ENCODE data around the gene SIVA1. TPM values are rescaled to one million over a fixed set of nuclear protein-coding genes. Genes with fewer than 3 reads are reported as not detected.

SIVA1 gene
- total and polyA plus RNA-seq, 3 experiments from 2014 or later = 150 to 227 (median 175) TPM

- Histone ChIP-seq H3K4me3 (ENCODE audit: low read length) (no peak overlapping the region), H3K9me3 (ENCODE audit: low read length) (no peaks in the 10 kb centered on the region), H3K4me1 (ENCODE audit: insufficient read depth, low read length) (no peaks in the 10 kb centered on the region), H3K27ac (ENCODE audit: low read depth, low read length) (no peak overlapping the region), H3K36me3 (ENCODE audit: insufficient read depth, low read length) (no peaks in the 10 kb centered on the region), H3K27me3 (ENCODE audit: insufficient read depth, low read length, poor library complexity, severe bottlenecking) (no peaks in the 10 kb centered on the region)
- no peaks in the 10 kb centered on the region for H3K9me3 Mint-ChIP-seq
- CTCF ChIA-PET = interaction anchor here (1.0 to 1.2 kb wide), 3 partner anchors 9 to 26 kb away, joined by 3 read pairs; partner anchors contain the start of gene ADSS1
- no peak overlapping the region for H3K4me3 Mint-ChIP-seq
- H3K27ac Mint-ChIP-seq = no peak overlapping the region
- H3K27me3 Mint-ChIP-seq = no peaks in the 10 kb centered on the region
- peaks cover 3 to 16% (median 9%) of the 10 kb centered on the region in 3 donors for H3K4me1 Mint-ChIP-seq
- no peak for DNase-seq
- peaks cover 0 to 3% (median 0%) of the 10 kb centered on the region in 3 donors for H3K36me3 Mint-ChIP-seq
- POLR2A ChIA-PET = interaction anchor here (0.6 to 1.1 kb wide), 2 partner anchors 10 to 868 kb away, joined by 3 read pairs; partner anchors contain the start of gene SIVA1
These were observed 10.1 kb upstream of the SIVA1 start for GRCh38 chr14:104742586-104743455.

- Histone ChIP-seq H3K4me1 (ENCODE audit: insufficient read depth, low read length) (no peaks in the 10 kb centered on the region), H3K9me3 (ENCODE audit: low read length) (no peaks in the 10 kb centered on the region), H3K27me3 (ENCODE audit: insufficient read depth, low read length, poor library complexity, severe bottlenecking) (no peaks in the 10 kb centered on the region), H3K4me3 (ENCODE audit: low read length) (no peak overlapping the region), H3K27ac (ENCODE audit: low read depth, low read length) (no peak overlapping the region), H3K36me3 (ENCODE audit: insufficient read depth, low read length) (no peaks in the 10 kb centered on the region)
- POLR2A ChIA-PET = no interaction called here
- peaks cover 3 to 16% (median 9%) of the 10 kb centered on the region in 3 donors for H3K4me1 Mint-ChIP-seq
- CTCF ChIA-PET = interaction anchor here (1.2 kb wide), 1 partner anchor 25 kb away, joined by 3 read pairs; no protein-coding TSS in a partner anchor
- no peaks in the 10 kb centered on the region for H3K9me3 Mint-ChIP-seq
- H3K4me3 Mint-ChIP-seq = no peak overlapping the region
- no peaks in the 10 kb centered on the region for H3K27me3 Mint-ChIP-seq
- no peak overlapping the region for H3K27ac Mint-ChIP-seq
- peaks cover 0 to 3% (median 0%) of the 10 kb centered on the region in 3 donors for H3K36me3 Mint-ChIP-seq
- no peak for DNase-seq
These were observed 9.2 kb upstream of the SIVA1 start for GRCh38 chr14:104743461-104744380.

GRCh38 chr14:104744484-104744883, 8.5 kb upstream of the SIVA1 start:
- no peaks in the 10 kb centered on the region for H3K9me3 Mint-ChIP-seq
- no peaks in the 10 kb centered on the region for H3K27me3 Mint-ChIP-seq
- H3K36me3 ChIP-seq (ENCODE audit: insufficient read depth, low read length) = no peaks in the 10 kb centered on the region
- peaks cover 0 to 3% (median 0%) of the 10 kb centered on the region in 3 donors for H3K36me3 Mint-ChIP-seq
- H3K27ac ChIP-seq (ENCODE audit: low read depth, low read length) = no peak overlapping the region
- no peaks in the 10 kb centered on the region for H3K4me1 ChIP-seq (ENCODE audit: insufficient read depth, low read length)
- DNase-seq = no peak
- ChIA-PET POLR2A (no interaction called here), CTCF (no interaction called here)
- no peak overlapping the region for H3K4me3 ChIP-seq (ENCODE audit: low read length)
- H3K27me3 ChIP-seq (ENCODE audit: insufficient read depth, low read length, poor library complexity, severe bottlenecking) = no peaks in the 10 kb centered on the region
- no peaks in the 10 kb centered on the region for H3K9me3 ChIP-seq (ENCODE audit: low read length)
- H3K4me3 Mint-ChIP-seq = no peak overlapping the region
- H3K4me1 Mint-ChIP-seq = peaks cover 3 to 16% (median 9%) of the 10 kb centered on the region in 3 donors
- H3K27ac Mint-ChIP-seq = peak overlapping the region in 2 of 8 donors; percentile 14 to 84

- H3K4me3 Mint-ChIP-seq = no peak overlapping the region
- Histone ChIP-seq H3K27ac (ENCODE audit: low read depth, low read length) (no peak overlapping the region), H3K4me1 (ENCODE audit: insufficient read depth, low read length) (no peaks in the 10 kb centered on the region), H3K4me3 (ENCODE audit: low read length) (no peak overlapping the region), H3K36me3 (ENCODE audit: insufficient read depth, low read length) (no peaks in the 10 kb centered on the region), H3K27me3 (ENCODE audit: insufficient read depth, low read length, poor library complexity, severe bottlenecking) (no peaks in the 10 kb centered on the region), H3K9me3 (ENCODE audit: low read length) (no peaks in the 10 kb centered on the region)
- no peaks in the 10 kb centered on the region for H3K36me3 Mint-ChIP-seq
- no peak for DNase-seq
- no peaks in the 10 kb centered on the region for H3K27me3 Mint-ChIP-seq
- CTCF ChIA-PET = interaction anchor here (1.4 kb wide), 1 partner anchor 22 kb away, joined by 3 read pairs; no protein-coding TSS in a partner anchor
- no peaks in the 10 kb centered on the region for H3K9me3 Mint-ChIP-seq
- peaks cover 3 to 16% (median 9%) of the 10 kb centered on the region in 3 donors for H3K4me1 Mint-ChIP-seq
- H3K27ac Mint-ChIP-seq = no peak overlapping the region
- POLR2A ChIA-PET = interaction anchor here (0.8 kb wide), 1 partner anchor 9 kb away, joined by 3 read pairs; no protein-coding TSS in a partner anchor
These were observed 7.5 kb upstream of the SIVA1 start for GRCh38 chr14:104745431-104745830.

- POLR2A ChIA-PET = no interaction called here
These were observed 6.8 kb upstream of the SIVA1 start for GRCh38 chr14:104746071-104746545.

GRCh38 chr14:104746934-104747481, 5.9 kb upstream of the SIVA1 start:
- H3K4me3 Mint-ChIP-seq = no peak overlapping the region
- Histone ChIP-seq H3K27me3 (ENCODE audit: insufficient read depth, low read length, poor library complexity, severe bottlenecking) (no peaks in the 10 kb centered on the region), H3K4me3 (ENCODE audit: low read length) (no peak overlapping the region), H3K4me1 (ENCODE audit: insufficient read depth, low read length) (peaks cover 2% of the 10 kb centered on the region), H3K27ac (ENCODE audit: low read depth, low read length) (no peak overlapping the region), H3K9me3 (ENCODE audit: low read length) (no peaks in the 10 kb centered on the region), H3K36me3 (ENCODE audit: insufficient read depth, low read length) (no peaks in the 10 kb centered on the region)
- no peaks in the 10 kb centered on the region for H3K9me3 Mint-ChIP-seq
- peaks cover 3 to 19% (median 9%) of the 10 kb centered on the region in 3 donors for H3K4me1 Mint-ChIP-seq
- no peaks in the 10 kb centered on the region for H3K27me3 Mint-ChIP-seq
- no peaks in the 10 kb centered on the region for H3K36me3 Mint-ChIP-seq
- POLR2A ChIA-PET = no interaction called here
- CTCF ChIA-PET = no interaction called here
- H3K27ac Mint-ChIP-seq = no peak overlapping the region
- DNase-seq = no peak

More at GRCh38 chr14:104746071-104746545, 6.8 kb upstream of the SIVA1 start:
- Histone ChIP-seq H3K4me1 (ENCODE audit: insufficient read depth, low read length) (no peaks in the 10 kb centered on the region), H3K27me3 (ENCODE audit: insufficient read depth, low read length, poor library complexity, severe bottlenecking) (no peaks in the 10 kb centered on the region), H3K9me3 (ENCODE audit: low read length) (no peaks in the 10 kb centered on the region), H3K4me3 (ENCODE audit: low read length) (no peak overlapping the region), H3K36me3 (ENCODE audit: insufficient read depth, low read length) (no peaks in the 10 kb centered on the region), H3K27ac (ENCODE audit: low read depth, low read length) (no peak overlapping the region)
- CTCF ChIA-PET = interaction anchor here (1.4 kb wide), 1 partner anchor 21 kb away, joined by 3 read pairs; no protein-coding TSS in a partner anchor
- H3K36me3 Mint-ChIP-seq = no peaks in the 10 kb centered on the region
- no peaks in the 10 kb centered on the region for H3K27me3 Mint-ChIP-seq
- peak overlapping the region in 2 of 7 donors; percentile 6 to 15 for H3K4me3 Mint-ChIP-seq
- DNase-seq = no peak
- H3K27ac Mint-ChIP-seq = peak overlapping the region in 1 of 8 donors; percentile 65
- H3K9me3 Mint-ChIP-seq = no peaks in the 10 kb centered on the region
- peaks cover 3 to 19% (median 9%) of the 10 kb centered on the region in 3 donors for H3K4me1 Mint-ChIP-seq

- Histone ChIP-seq H3K27ac (ENCODE audit: low read depth, low read length) (no peak overlapping the region), H3K9me3 (ENCODE audit: low read length) (no peaks in the 10 kb centered on the region), H3K27me3 (ENCODE audit: insufficient read depth, low read length, poor library complexity, severe bottlenecking) (no peaks in the 10 kb centered on the region), H3K4me1 (ENCODE audit: insufficient read depth, low read length) (peaks cover 4% of the 10 kb centered on the region), H3K36me3 (ENCODE audit: insufficient read depth, low read length) (no peaks in the 10 kb centered on the region), H3K4me3 (ENCODE audit: low read length) (no peak overlapping the region)
- no peak for DNase-seq
- H3K27me3 Mint-ChIP-seq = no peaks in the 10 kb centered on the region
- ChIA-PET CTCF (no interaction called here), POLR2A (no interaction called here)
- H3K4me1 Mint-ChIP-seq = peaks cover 3 to 25% (median 9%) of the 10 kb centered on the region in 3 donors
- no peak overlapping the region for H3K27ac Mint-ChIP-seq
- peaks cover 0 to 3% (median 0%) of the 10 kb centered on the region in 3 donors for H3K36me3 Mint-ChIP-seq
- peak overlapping the region in 1 of 7 donors; percentile 56 for H3K4me3 Mint-ChIP-seq
- no peaks in the 10 kb centered on the region for H3K9me3 Mint-ChIP-seq
These were observed 5.1 kb upstream of the SIVA1 start for GRCh38 chr14:104747876-104748275.
